Endothelial cell of umbilical vein (primary cell): ENCODE data around the gene ATP6V0D1.

Experiments
- CTCF ChIP-seq, 2 donors: IDR thresholded peaks; 1 replicate in 1 of 2; 2 replicates in 1 of 2; pipeline ENCODE4 v1.5.1; 2011; ENCODE audit warnings: low read length in 2 of 2, mild to moderate bottlenecking in 2 of 2, moderate library complexity in 2 of 2, control low read depth in 1 of 2, inconsistent platforms in 1 of 2, low read depth in 1 of 2; ENCODE audit not compliant: insufficient read depth in 1 of 2; ENCODE audit errors: extremely low read depth in 1 of 2
- EZH2 ChIP-seq: IDR thresholded peaks from 2 replicates; pipeline ENCODE4 v1.6.1; 2012; ENCODE audit warnings: borderline replicate concordance, low read depth, mild to moderate bottlenecking, moderate library complexity, low read length, inconsistent platforms; ENCODE audit not compliant: severe bottlenecking
- FOS ChIP-seq: IDR thresholded peaks from 2 replicates; pipeline ENCODE4 v1.6.1; 2011; ENCODE audit warnings: mild to moderate bottlenecking, low read length, moderate library complexity, borderline replicate concordance; ENCODE audit not compliant: insufficient read depth
- JUN ChIP-seq: IDR thresholded peaks from 2 replicates; pipeline ENCODE4 v1.6.1; 2011; ENCODE audit warnings: borderline replicate concordance, low read depth; ENCODE audit not compliant: insufficient read length, insufficient read depth
- MAX ChIP-seq: IDR thresholded peaks from 2 replicates; pipeline ENCODE4 v1.6.1; 2011; ENCODE audit not compliant: insufficient read depth, insufficient read length
- MYC ChIP-seq: IDR thresholded peaks from one replicate; pipeline ENCODE4 v1.6.1; 2011; ENCODE audit warnings: mild to moderate bottlenecking, low read depth, low read length
- POLR2A ChIP-seq: IDR thresholded peaks from 2 replicates; pipeline ENCODE4 v1.6.1; 2012; ENCODE audit warnings: low read depth, mild to moderate bottlenecking, control low read depth, low read length
- POLR2AphosphoS5 ChIP-seq: IDR thresholded peaks from 2 replicates; pipeline ENCODE4 v1.6.1; 2012; ENCODE audit warnings: low read depth, mild to moderate bottlenecking, control low read depth, low read length, moderate library complexity; ENCODE audit not compliant: insufficient read depth

GRCh38 chr16:67413978-67414911 is 66.7 kb downstream of the ATP6V0D1 start:
- TF ChIP-seq CTCF (IDR thresholded peaks at IDR 0.05; ENCODE audit: extremely low read depth in 1 of 2, insufficient read depth in 1 of 2, low read depth in 1 of 2, low read length in 2 of 2) (no peak), POLR2AphosphoS5 (no peak), EZH2 (no peak), MYC (no peak), MAX (no peak), POLR2A (no peak), FOS (no peak), JUN (no peak)
